Measurements from ENCODE around the gene XPO5.
A peak's percentile ranks its signal among the peaks of the same experiment; 100 is the strongest.

Gene XPO5

GRCh38 chr6:43494766-43495165 lies 81.1 kb downstream of the XPO5 start:
- no peak for DNase-seq

GRCh38 chr6:43494321-43494720 lies 81.5 kb downstream of the XPO5 start:
- DNase-seq: no peak

- DNase-seq: no peak
These were observed 82.0 kb downstream of the XPO5 start for GRCh38 chr6:43493833-43494232.

- DNase-seq: no peak
These were observed 82.6 kb downstream of the XPO5 start for GRCh38 chr6:43493230-43493629.

GRCh38 chr6:43492673-43493072 lies 83.2 kb downstream of the XPO5 start:
- no peak for DNase-seq

- no peak for DNase-seq
These were observed 83.8 kb downstream of the XPO5 start for GRCh38 chr6:43491750-43492661.

GRCh38 chr6:43490523-43490939 lies 85.3 kb downstream of the XPO5 start:
- no peak for DNase-seq

- DNase-seq: no peak
These were observed 86.4 kb downstream of the XPO5 start for GRCh38 chr6:43489277-43490072.

GRCh38 chr6:43488667-43489276 lies 87.1 kb downstream of the XPO5 start:
- DNase-seq: no peak

GRCh38 chr6:43481591-43482236 lies 94.1 kb downstream of the XPO5 start:
- no peak for DNase-seq

GRCh38 chr6:43481075-43481474 lies 94.8 kb downstream of the XPO5 start:
- DNase-seq: no peak

- no peak for DNase-seq
These were observed 97.8 kb downstream of the XPO5 start for GRCh38 chr6:43478008-43478372.

- peak; percentile 81 for DNase-seq
These were observed 98.4 kb downstream of the XPO5 start, which contains the start of gene TJAP1 for GRCh38 chr6:43477235-43478007. TJAP1 (plus strand) TSS chr6:43477570; CDS start chr6:43499002, 21,432 bp downstream.

- no peak for DNase-seq
These were observed 99.1 kb downstream of the XPO5 start for GRCh38 chr6:43476746-43477145.

GRCh38 chr6:43475516-43475915 lies 100.3 kb downstream of the XPO5 start:
- no peak for DNase-seq

- DNase-seq: no peak
These were observed 103.3 kb downstream of the XPO5 start for GRCh38 chr6:43472515-43472914.
